Skin of body (tissue), 2 donors: Measurements from ENCODE around the gene C16orf89. TPM values are rescaled to one million over a fixed set of nuclear protein-coding genes. Genes with fewer than 3 reads are reported as not detected.

Experiments
- DNase-seq: peaks from one replicate; lab custom pipeline; 2025; lab: John Stamatoyannopoulos, UW
- total RNA-seq: library from RNA; depleted of rRNA; stranded (reverse); fragments of >200 nt; gene quantifications from one replicate; pipeline ENCODE4 v1.2.3, GENCODE V29; 2014

C16orf89 gene
- total RNA-seq, 1 donor from 2014 or later = 2.0 TPM

GRCh38 chr16:5030251-5030870, 35.4 kb downstream of the C16orf89 start:
- DNase-seq = no peak

- no peak for DNase-seq
These were observed 36.7 kb downstream of the C16orf89 start for GRCh38 chr16:5028950-5029475.

GRCh38 chr16:5027575-5028235, 38.1 kb downstream of the C16orf89 start:
- no peak for DNase-seq

DNA sequence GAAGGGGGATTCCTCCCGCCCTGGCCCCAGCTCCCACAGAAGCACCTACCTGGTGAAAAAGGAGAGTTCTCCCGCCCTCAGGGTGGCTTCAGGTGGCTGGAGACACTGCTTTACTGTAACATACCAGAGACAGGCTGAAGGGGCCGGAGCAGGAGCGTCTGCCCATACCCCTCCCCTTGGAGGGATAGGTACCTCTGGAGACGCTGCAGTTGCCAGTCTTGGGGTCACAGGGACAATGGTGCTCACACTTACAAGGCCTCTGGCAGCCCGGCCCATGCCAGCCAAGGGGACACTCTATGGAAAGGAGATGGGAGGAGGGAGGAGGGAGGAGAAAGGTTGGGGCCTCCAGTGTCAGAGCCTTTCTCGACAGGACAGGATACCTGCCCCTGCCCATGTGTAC, 38.7 kb downstream of the C16orf89 start:
- no peak for DNase-seq

DNA sequence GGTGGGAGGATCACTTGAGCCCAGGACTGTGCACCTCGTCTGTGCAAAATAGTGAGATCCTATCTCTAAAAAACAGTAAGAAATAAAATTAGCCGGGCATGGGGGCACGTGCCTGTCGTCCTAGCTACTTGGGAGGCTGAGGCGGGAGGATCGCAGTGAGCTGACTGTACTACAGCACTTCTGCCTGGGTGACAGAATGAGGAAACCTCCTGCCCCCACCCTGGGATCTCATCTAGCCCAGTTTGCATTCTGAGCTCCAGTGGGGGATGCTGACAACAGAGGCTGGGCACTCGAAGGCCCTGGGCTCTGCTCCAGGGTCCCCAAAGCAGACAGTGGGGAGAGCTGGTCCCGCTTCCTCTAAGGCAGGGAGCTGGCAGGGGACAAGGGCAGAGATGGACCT, 39.1 kb downstream of the C16orf89 start:
- DNase-seq = no peak

DNA sequence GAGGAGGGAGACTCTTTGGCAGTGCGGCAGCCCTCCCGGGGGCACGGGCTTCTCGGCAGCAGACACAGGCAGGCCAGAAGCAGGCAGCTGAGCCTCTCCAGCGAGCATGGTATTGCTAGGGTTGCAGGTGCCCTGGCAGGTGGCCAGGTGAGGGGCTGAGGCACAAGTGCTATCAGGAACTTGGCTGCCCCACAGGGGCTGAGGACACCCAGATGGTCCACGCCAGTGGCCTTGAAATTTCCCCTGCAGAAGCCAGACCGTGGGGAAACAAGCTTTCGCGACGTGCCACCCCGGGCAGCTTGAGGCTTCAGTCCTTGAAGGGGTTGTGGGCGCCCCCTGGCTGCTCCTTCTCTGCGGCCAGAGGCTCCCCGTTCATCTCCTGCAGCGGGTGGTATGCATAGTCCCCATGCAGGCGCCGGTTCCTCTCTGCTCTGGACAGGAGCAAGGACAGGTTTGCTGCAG, 40.6 kb downstream of the C16orf89 start:
- DNase-seq = no peak

DNA sequence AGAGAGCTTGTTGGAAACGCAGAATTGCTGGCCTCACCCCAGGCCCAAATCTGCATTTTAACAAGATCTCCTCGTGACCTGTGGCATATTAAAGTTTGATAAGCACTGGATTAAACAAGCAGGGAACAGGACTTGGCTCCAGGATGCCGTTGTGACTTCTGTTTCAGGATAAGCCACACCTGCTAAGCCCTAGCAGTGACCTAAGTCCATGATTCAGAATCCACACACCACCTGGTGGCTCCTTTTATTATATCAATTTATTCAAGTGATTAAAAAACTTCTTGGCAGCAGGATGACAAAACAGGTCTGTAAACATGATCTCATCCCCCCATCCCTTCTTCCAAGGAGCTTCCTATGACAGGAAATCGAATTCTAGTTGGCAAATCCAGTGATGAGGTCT, 41.1 kb downstream of the C16orf89 start:
- DNase-seq = no peak

- no peak for DNase-seq
These were observed 43.2 kb downstream of the C16orf89 start for GRCh38 chr16:5022521-5022920.

DNA sequence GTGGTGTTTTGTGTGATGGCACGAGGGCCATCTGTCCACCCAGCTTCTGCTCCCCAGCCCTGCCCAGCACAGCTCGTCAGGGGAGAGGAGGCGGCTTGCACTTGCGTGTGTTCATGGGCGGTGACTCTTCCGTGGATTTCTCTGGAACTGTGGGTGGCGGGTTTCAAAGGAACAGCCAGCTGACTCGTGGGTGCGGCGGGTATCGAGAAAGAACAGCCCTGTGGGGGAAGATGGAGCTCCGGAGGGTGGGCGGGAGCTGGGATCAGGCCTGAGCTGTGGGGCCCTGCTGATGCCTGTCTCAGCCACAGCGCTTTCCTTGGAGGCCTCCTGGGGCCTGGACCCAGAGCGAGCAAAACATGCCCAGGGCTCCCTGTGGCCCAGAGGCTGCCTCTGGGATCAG, 45.2 kb downstream of the C16orf89 start:
- DNase-seq = no peak

- DNase-seq = no peak
These were observed 46.0 kb downstream of the C16orf89 start for GRCh38 chr16:5019775-5020174.

GRCh38 chr16:5018793-5019192, 47.0 kb downstream of the C16orf89 start:
- peak; percentile 64 for DNase-seq

DNA sequence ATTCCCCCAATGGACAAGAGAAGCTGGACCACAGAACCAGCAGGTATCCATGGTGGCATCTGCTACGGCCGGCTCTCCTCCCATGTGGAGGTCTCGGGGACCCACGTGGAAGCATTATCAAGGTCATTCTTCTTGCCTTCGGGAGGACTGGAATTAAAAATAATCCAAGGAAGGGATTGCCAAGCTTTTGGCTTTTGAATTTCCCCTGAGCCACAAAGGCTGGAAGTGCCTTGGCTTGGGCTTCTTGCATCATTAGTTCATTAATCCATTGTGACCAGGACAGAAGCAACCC, 48.1 kb downstream of the C16orf89 start:
- DNase-seq = no peak

DNA sequence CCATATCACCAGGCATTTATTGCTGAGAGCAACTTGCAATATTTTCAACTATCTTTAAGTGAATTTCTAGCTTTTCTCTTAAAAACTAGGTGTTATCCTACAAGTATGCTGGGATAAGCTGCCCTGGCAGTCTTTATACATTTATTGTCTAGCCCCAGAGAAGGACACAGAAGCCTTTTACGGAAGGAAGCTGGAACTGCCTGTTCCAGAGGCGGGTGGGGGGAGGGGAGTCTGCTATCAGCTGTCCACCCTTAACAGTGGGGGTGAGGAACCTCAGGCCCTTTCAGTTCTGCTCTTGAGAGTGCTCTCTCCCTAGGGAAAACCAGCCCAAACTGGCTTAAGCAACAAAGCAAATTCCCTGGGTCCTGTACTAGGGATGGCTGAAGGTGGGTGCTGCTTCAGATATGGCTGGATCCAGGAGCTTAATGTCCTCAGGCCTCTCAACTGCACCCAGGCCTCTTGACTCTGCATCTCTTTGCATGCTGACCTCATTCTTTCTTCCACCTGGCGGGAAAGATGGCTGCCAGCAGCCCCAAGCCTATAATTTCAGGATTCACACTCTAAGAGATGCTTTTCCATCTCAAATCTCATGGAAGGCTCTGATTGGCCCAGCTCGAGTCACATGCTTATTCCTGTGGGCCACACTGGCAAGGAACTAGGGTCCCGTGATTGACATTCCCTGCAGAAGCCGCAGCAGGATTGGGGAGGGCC, 48.6 kb downstream of the C16orf89 start:
- no peak for DNase-seq

DNA sequence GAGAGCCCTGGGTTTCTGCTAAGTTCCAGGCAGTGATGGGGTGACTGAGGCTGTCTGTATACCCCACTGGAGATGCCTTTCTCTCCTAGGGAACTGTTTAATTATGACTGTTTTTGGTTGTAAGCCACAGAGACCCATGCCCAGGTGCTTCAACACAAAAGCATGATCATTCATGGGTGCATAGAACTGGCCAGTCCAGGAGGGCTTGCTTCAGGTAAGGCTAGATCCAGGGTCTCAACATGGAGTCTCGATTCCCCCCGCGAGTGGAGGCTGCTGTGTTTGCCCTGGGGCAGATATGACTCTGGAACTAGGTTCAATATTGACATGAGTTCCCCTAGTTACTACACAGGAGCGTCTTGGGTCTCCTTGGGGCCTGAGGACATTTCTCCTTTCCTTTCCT, 49.9 kb downstream of the C16orf89 start:
- DNase-seq = no peak

GRCh38 chr16:5015351-5015750, 50.4 kb downstream of the C16orf89 start:
- DNase-seq = no peak

GRCh38 chr16:5012887-5013286, 52.9 kb downstream of the C16orf89 start:
- no peak for DNase-seq

DNA sequence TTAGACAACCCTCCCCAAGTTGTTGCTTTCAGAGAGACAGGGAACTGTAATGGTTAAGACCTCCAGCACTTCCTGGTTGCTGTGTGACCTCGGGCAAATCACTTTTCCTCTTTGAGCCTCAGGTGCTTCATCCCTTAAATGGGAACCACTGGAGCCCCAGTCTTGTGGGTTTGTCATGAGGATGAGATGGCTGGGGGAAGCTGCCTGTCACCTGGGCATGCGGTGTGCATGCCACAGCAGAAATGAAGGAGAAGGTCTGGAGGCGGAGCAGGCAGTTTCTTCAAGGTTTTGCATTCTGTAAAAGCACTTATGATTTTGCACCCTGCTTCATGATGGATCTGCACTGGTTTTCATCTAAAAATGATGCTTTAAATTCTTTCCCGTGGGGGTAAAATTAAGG, 54.1 kb downstream of the C16orf89 start:
- DNase-seq = no peak

- no peak for DNase-seq
These were observed 55.0 kb downstream of the C16orf89 start for GRCh38 chr16:5010576-5011329.

- no peak for DNase-seq
These were observed 57.4 kb downstream of the C16orf89 start for GRCh38 chr16:5008311-5008731.

DNA sequence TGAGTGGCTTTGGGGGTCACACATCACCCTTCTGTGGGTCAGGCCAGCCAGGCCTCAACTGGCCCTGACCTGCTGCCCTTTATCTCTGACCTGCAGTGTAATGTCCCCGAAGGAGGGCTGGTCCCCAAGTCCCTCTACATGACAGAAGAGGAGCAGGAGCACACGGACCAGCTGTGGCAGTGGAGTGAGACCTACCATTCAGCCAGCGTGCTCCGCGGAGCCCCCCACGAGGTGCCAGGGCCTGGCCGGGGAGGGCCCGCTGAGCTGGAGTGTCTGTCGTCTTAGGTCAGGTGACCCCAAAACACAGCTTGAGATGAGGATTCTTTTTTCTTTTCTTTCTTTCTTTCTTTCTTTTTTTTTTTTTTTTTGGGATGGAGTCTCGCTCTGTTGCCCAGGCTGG, 58.5 kb downstream of the C16orf89 start:
- no peak for DNase-seq

- DNase-seq = no peak
These were observed 59.2 kb downstream of the C16orf89 start for GRCh38 chr16:5006348-5007193.
